ENCODE measurements around the gene MYH1.

Gene MYH1

GRCh38 chr17:10471858-10472257, 46.5 kb downstream of the MYH1 start:
- H3K36me3 ChIP-seq (ENCODE audit: insufficient read depth, low read length): no peaks in the 10 kb centered on the region
- TF ChIP-seq FOXP2 (optimal IDR thresholded peaks at IDR 0.05; ENCODE audit: control extremely low read depth, extremely low read length, insufficient read depth): no peak
- no peak overlapping the region for H3K27ac ChIP-seq
- no peak for DNase-seq (ENCODE audit: low read depth, low spot score)
- no peak overlapping the region for H3K9ac ChIP-seq (ENCODE audit: insufficient read length)
- H3K9me3 ChIP-seq (ENCODE audit: low read depth, low read length): no peaks in the 10 kb centered on the region
- no peak overlapping the region for H3K4me3 ChIP-seq

- Histone ChIP-seq H3K36me3 (ENCODE audit: insufficient read depth, low read length) (no peaks in the 10 kb centered on the region), H3K27ac (no peak within 1 kb of the TSS), H3K9ac (ENCODE audit: insufficient read length) (no peak within 1 kb of the TSS), H3K9me3 (ENCODE audit: low read depth, low read length) (no peaks in the 10 kb centered on the region), H3K4me3 (no peak within 1 kb of the TSS)
- TF ChIP-seq FOXP2 (optimal IDR thresholded peaks at IDR 0.05; ENCODE audit: control extremely low read depth, extremely low read length, insufficient read depth) (no peak), EZH2 (IDR thresholded peaks at IDR 0.05) (no peak), POLR2AphosphoS5 (IDR thresholded peaks at IDR 0.05; ENCODE audit: borderline replicate concordance, low read depth, low read length) (no peak)
- DNase-seq (ENCODE audit: low read depth, low spot score): no peak
These were observed 48.9 kb downstream of the MYH1 start, which contains the start of gene MYH4 for GRCh38 chr17:10469459-10469858. MYH4 (minus strand) TSS chr17:10469559; CDS start chr17:10466745, 2,814 bp downstream.

- H3K36me3 ChIP-seq (ENCODE audit: insufficient read depth, low read length): no peaks in the 10 kb centered on the region
- no peak overlapping the region for H3K27ac ChIP-seq
These were observed 54.9 kb downstream of the MYH1 start for GRCh38 chr17:10463402-10463801.

GRCh38 chr17:10460062-10460461, 58.3 kb downstream of the MYH1 start:
- no peak overlapping the region for H3K4me3 ChIP-seq
- no peaks in the 10 kb centered on the region for H3K36me3 ChIP-seq (ENCODE audit: insufficient read depth, low read length)
- H3K9me3 ChIP-seq (ENCODE audit: low read depth, low read length): no peaks in the 10 kb centered on the region
- no peak overlapping the region for H3K9ac ChIP-seq (ENCODE audit: insufficient read length)
- TF ChIP-seq POLR2AphosphoS5 (IDR thresholded peaks at IDR 0.05; ENCODE audit: borderline replicate concordance, low read depth, low read length): no peak
- no peak for TF ChIP-seq EZH2 (IDR thresholded peaks at IDR 0.05)
- TF ChIP-seq FOXP2 (optimal IDR thresholded peaks at IDR 0.05; ENCODE audit: control extremely low read depth, extremely low read length, insufficient read depth): no peak
- H3K27ac ChIP-seq: no peak overlapping the region
- DNase-seq (ENCODE audit: low read depth, low spot score): no peak

More at GRCh38 chr17:10463402-10463801, 54.9 kb downstream of the MYH1 start:
- Histone ChIP-seq H3K9me3 (ENCODE audit: low read depth, low read length) (no peaks in the 10 kb centered on the region), H3K4me3 (no peak overlapping the region), H3K9ac (ENCODE audit: insufficient read length) (no peak overlapping the region)
- no peak for TF ChIP-seq POLR2AphosphoS5 (IDR thresholded peaks at IDR 0.05; ENCODE audit: borderline replicate concordance, low read depth, low read length)
- DNase-seq (ENCODE audit: low read depth, low spot score): no peak

- no peak for DNase-seq (ENCODE audit: low read depth, low spot score)
- Histone ChIP-seq H3K9ac (ENCODE audit: insufficient read length) (no peak overlapping the region), H3K4me3 (no peak overlapping the region), H3K27ac (no peak overlapping the region), H3K36me3 (ENCODE audit: insufficient read depth, low read length) (no peaks in the 10 kb centered on the region), H3K9me3 (ENCODE audit: low read depth, low read length) (no peaks in the 10 kb centered on the region)
- TF ChIP-seq FOXP2 (optimal IDR thresholded peaks at IDR 0.05; ENCODE audit: control extremely low read depth, extremely low read length, insufficient read depth): no peak
- TF ChIP-seq EZH2 (IDR thresholded peaks at IDR 0.05): no peak
- no peak for TF ChIP-seq POLR2AphosphoS5 (IDR thresholded peaks at IDR 0.05; ENCODE audit: borderline replicate concordance, low read depth, low read length)
These were observed 59.6 kb downstream of the MYH1 start for GRCh38 chr17:10458701-10459100.

- no peak overlapping the region for H3K4me3 ChIP-seq
These were observed 60.4 kb downstream of the MYH1 start for GRCh38 chr17:10457952-10458351.

GRCh38 chr17:10447026-10447931, 71.1 kb downstream of the MYH1 start:
- H3K9me3 ChIP-seq (ENCODE audit: low read depth, low read length): no peaks in the 10 kb centered on the region

More at GRCh38 chr17:10457952-10458351, 60.4 kb downstream of the MYH1 start:
- no peak for TF ChIP-seq POLR2AphosphoS5 (IDR thresholded peaks at IDR 0.05; ENCODE audit: borderline replicate concordance, low read depth, low read length)
- TF ChIP-seq EZH2 (IDR thresholded peaks at IDR 0.05): no peak
- TF ChIP-seq FOXP2 (optimal IDR thresholded peaks at IDR 0.05; ENCODE audit: control extremely low read depth, extremely low read length, insufficient read depth): no peak
- no peak for DNase-seq (ENCODE audit: low read depth, low spot score)
- Histone ChIP-seq H3K36me3 (ENCODE audit: insufficient read depth, low read length) (no peaks in the 10 kb centered on the region), H3K9me3 (ENCODE audit: low read depth, low read length) (no peaks in the 10 kb centered on the region), H3K9ac (ENCODE audit: insufficient read length) (no peak overlapping the region), H3K27ac (no peak overlapping the region)

More at GRCh38 chr17:10447026-10447931, 71.1 kb downstream of the MYH1 start:
- Histone ChIP-seq H3K27ac (no peak overlapping the region), H3K9ac (ENCODE audit: insufficient read length) (no peak overlapping the region), H3K36me3 (ENCODE audit: insufficient read depth, low read length) (no peaks in the 10 kb centered on the region), H3K4me3 (no peak overlapping the region)
- no peak for TF ChIP-seq EZH2 (IDR thresholded peaks at IDR 0.05)
- TF ChIP-seq FOXP2 (optimal IDR thresholded peaks at IDR 0.05; ENCODE audit: control extremely low read depth, extremely low read length, insufficient read depth): no peak
- TF ChIP-seq POLR2AphosphoS5 (IDR thresholded peaks at IDR 0.05; ENCODE audit: borderline replicate concordance, low read depth, low read length): no peak
- DNase-seq (ENCODE audit: low read depth, low spot score): no peak

Measured in SK-N-MC (cell line).